WTC11 (cell line): ENCODE data around the gene CBLB. TPM values are rescaled to one million over a fixed set of nuclear protein-coding genes. Genes with fewer than 3 reads are reported as not detected.

Experiments
- ATAC-seq: fragments of 200-7000 bp; cut with Tn5 transposase; 2 replicates; pipeline ENCODE4 v1.10.0; 2021; ENCODE audit warnings: mild to moderate bottlenecking, moderate library complexity
- CTCF ChIA-PET: fragments of 300-600 bp; sonication (Branson Sonifier 250); formaldehyde crosslinking; loops from one replicate; lab custom pipeline; 2021; ENCODE audit warnings: antibody characterized with exemption; lab: Charles Lee
- POLR2A ChIA-PET: fragments of 350-600 bp; sonication (Branson Sonifier 250); formaldehyde crosslinking; loops from one replicate; lab custom pipeline; 2021; ENCODE audit warnings: antibody characterized with exemption; lab: Charles Lee
- DNase-seq: peaks from one replicate; pipeline ENCODE4 v3.0.0; 2021; ENCODE audit warnings: low spot score
- H3K27ac Mint-ChIP-seq: 2 replicates; pipeline ENCODE4 v1.8.0; 2021; ENCODE audit warnings: mixed read lengths
- H3K27me3 Mint-ChIP-seq: 2 replicates; pipeline ENCODE4 v1.8.0; 2021; ENCODE audit warnings: low read depth, mild to moderate bottlenecking, moderate library complexity, mixed read lengths
- H3K36me3 Mint-ChIP-seq: 2 replicates; pipeline ENCODE4 v1.8.0; 2021; ENCODE audit warnings: mixed read lengths
- H3K4me1 Mint-ChIP-seq: 2 replicates; pipeline ENCODE4 v1.8.0; 2022; ENCODE audit warnings: mixed read lengths
- H3K4me3 Mint-ChIP-seq: 2 replicates; pipeline ENCODE4 v1.8.0; 2021; ENCODE audit warnings: mild to moderate bottlenecking, moderate library complexity, mixed read lengths
- H3K9me3 Mint-ChIP-seq: 2 replicates; pipeline ENCODE4 v1.8.0; 2021; ENCODE audit warnings: mixed read lengths
- AFF4 ChIP-seq: sonication (generic); formaldehyde crosslinking; IDR thresholded peaks from 2 replicates; pipeline ENCODE4 v1.8.1; 2023; ENCODE audit warnings: mild to moderate bottlenecking, missing genetic modification reagents, borderline replicate concordance
- AR ChIP-seq: fragments of 250-450 bp; sonication (Bioruptor Pico); IDR thresholded peaks from 2 replicates; pipeline ENCODE4 v1.9.0; 2021; ENCODE audit warnings: mild to moderate bottlenecking
- CBFB ChIP-seq: sonication (generic); formaldehyde crosslinking; IDR thresholded peaks from 2 replicates; pipeline ENCODE4 v1.8.1; 2022; ENCODE audit warnings: mild to moderate bottlenecking, low read depth, missing genetic modification reagents
- CDX4 ChIP-seq: fragments of 250-450 bp; sonication (Bioruptor Pico); IDR thresholded peaks from 2 replicates; pipeline ENCODE4 v1.9.0; 2021; ENCODE audit warnings: moderate library complexity, mild to moderate bottlenecking, inconsistent platforms, borderline replicate concordance
- E2F1 ChIP-seq: sonication (generic); formaldehyde crosslinking; IDR thresholded peaks from 2 replicates; pipeline ENCODE4 v1.8.0; 2022; ENCODE audit warnings: mild to moderate bottlenecking, missing genetic modification reagents
- E2F4 ChIP-seq: sonication (generic); formaldehyde crosslinking; IDR thresholded peaks from 2 replicates; pipeline ENCODE4 v1.8.1; 2022; ENCODE audit warnings: low read depth, mild to moderate bottlenecking, moderate library complexity, missing genetic modification reagents, borderline replicate concordance
- E2F5 ChIP-seq: sonication (generic); formaldehyde crosslinking; IDR thresholded peaks from 2 replicates; pipeline ENCODE4 v1.8.1; 2022; ENCODE audit warnings: mild to moderate bottlenecking, moderate library complexity, missing genetic modification reagents
- ELF4 ChIP-seq: sonication (generic); formaldehyde crosslinking; IDR thresholded peaks from 2 replicates; pipeline ENCODE4 v1.8.1; 2022; ENCODE audit warnings: low read depth, mild to moderate bottlenecking, moderate library complexity, missing genetic modification reagents
- EMX1 ChIP-seq: fragments of 250-450 bp; sonication (Bioruptor Pico); IDR thresholded peaks from 2 replicates; pipeline ENCODE4 v1.8.0; 2021; ENCODE audit warnings: mild to moderate bottlenecking
- ETV6 ChIP-seq: sonication (generic); formaldehyde crosslinking; IDR thresholded peaks from 2 replicates; pipeline ENCODE4 v1.8.1; 2022; ENCODE audit warnings: mild to moderate bottlenecking, missing genetic modification reagents
- FOXK1 ChIP-seq: sonication (generic); formaldehyde crosslinking; IDR thresholded peaks from 2 replicates; pipeline ENCODE4 v1.8.0; 2022; ENCODE audit warnings: mild to moderate bottlenecking, moderate library complexity, missing genetic modification reagents
- GRHL2 ChIP-seq: fragments of 250-450 bp; sonication (Bioruptor Pico); IDR thresholded peaks from 2 replicates; pipeline ENCODE4 v1.8.0; 2022; ENCODE audit warnings: mild to moderate bottlenecking, moderate library complexity; ENCODE audit not compliant: insufficient replicate concordance, severe bottlenecking
- GTF2I ChIP-seq: fragments of 250-450 bp; sonication (Bioruptor Pico); conservative IDR thresholded peaks from 2 replicates; pipeline ENCODE4 v1.4.0; 2021; ENCODE audit warnings: mild to moderate bottlenecking
- HMGA2 ChIP-seq: fragments of 250-450 bp; sonication (Bioruptor Pico); IDR thresholded peaks from 2 replicates; pipeline ENCODE4 v1.4.0; 2021; ENCODE audit warnings: mild to moderate bottlenecking, moderate library complexity
- IRF2 ChIP-seq: sonication (generic); formaldehyde crosslinking; IDR thresholded peaks from 2 replicates; pipeline ENCODE4 v1.8.0; 2022; ENCODE audit warnings: low read depth, missing genetic modification reagents, borderline replicate concordance
- JAZF1 ChIP-seq: fragments of 250-450 bp; sonication (Bioruptor Pico); IDR thresholded peaks from 2 replicates; pipeline ENCODE4 v1.9.0; 2021; ENCODE audit warnings: moderate library complexity, mild to moderate bottlenecking, inconsistent platforms
- NFATC4 ChIP-seq: fragments of 250-450 bp; sonication (Bioruptor Pico); IDR thresholded peaks from 2 replicates; pipeline ENCODE4 v1.9.0; 2021; ENCODE audit warnings: mild to moderate bottlenecking
- NFE2L1 ChIP-seq: sonication (generic); formaldehyde crosslinking; IDR thresholded peaks from 2 replicates; pipeline ENCODE4 v1.8.1; 2023; ENCODE audit warnings: missing genetic modification reagents
- NFYB ChIP-seq: sonication (generic); formaldehyde crosslinking; conservative IDR thresholded peaks from 2 replicates; pipeline ENCODE4 v1.8.0; 2022; ENCODE audit warnings: low read depth, missing genetic modification reagents
- NR3C1 ChIP-seq: sonication (generic); formaldehyde crosslinking; conservative IDR thresholded peaks from 2 replicates; pipeline ENCODE4 v1.8.1; 2023; ENCODE audit warnings: low read depth, mild to moderate bottlenecking, missing genetic modification reagents
- OVOL2 ChIP-seq: fragments of 250-450 bp; sonication (Bioruptor Pico); IDR thresholded peaks from 2 replicates; pipeline ENCODE4 v1.9.0; 2021; ENCODE audit warnings: mild to moderate bottlenecking, borderline replicate concordance
- PRRX2 ChIP-seq: fragments of 250-450 bp; sonication (Bioruptor Pico); IDR thresholded peaks from 2 replicates; pipeline ENCODE4 v1.8.0; 2021; ENCODE audit warnings: mild to moderate bottlenecking
- SMAD4 ChIP-seq: sonication (generic); formaldehyde crosslinking; IDR thresholded peaks from 2 replicates; pipeline ENCODE4 v1.8.0; 2022; ENCODE audit warnings: mild to moderate bottlenecking, missing genetic modification reagents
- SP1 ChIP-seq: sonication (generic); formaldehyde crosslinking; conservative IDR thresholded peaks from 2 replicates; pipeline ENCODE4 v1.8.1; 2022; ENCODE audit warnings: missing genetic modification reagents
- USF2 ChIP-seq: sonication (generic); formaldehyde crosslinking; IDR thresholded peaks from 2 replicates; pipeline ENCODE4 v1.8.1; 2023; ENCODE audit warnings: mild to moderate bottlenecking, missing genetic modification reagents, moderate library complexity
- ZNF416 ChIP-seq: fragments of 250-450 bp; sonication (Bioruptor Pico); IDR thresholded peaks from 2 replicates; pipeline ENCODE4 v1.9.0; 2021; ENCODE audit warnings: mild to moderate bottlenecking, inconsistent platforms
- total RNA-seq: library from RNA; stranded (reverse); gene quantifications from 3 replicates; pipeline ENCODE4 v1.2.3, GENCODE V29; 2021

The CBLB gene
- total RNA-seq, 1 experiment from 2014 or later: 19.8 TPM

GRCh38 chr3:105805404-105805803 is 63.4 kb downstream of the CBLB start:
- H3K36me3 Mint-ChIP-seq: no peaks in the 10 kb centered on the region
- no peak overlapping the region for H3K4me3 Mint-ChIP-seq
- TF ChIP-seq NFE2L1 (CRISPR knock-in tag): no peak
- no peak for TF ChIP-seq EMX1
- TF ChIP-seq E2F5 (CRISPR knock-in tag): no peak
- no peak for TF ChIP-seq CBFB (CRISPR knock-in tag)
- TF ChIP-seq AFF4: no peak
- TF ChIP-seq ETV6 (CRISPR knock-in tag): no peak
- no peak for TF ChIP-seq CDX4 (CRISPR knock-in tag)
- no peak for TF ChIP-seq NFATC4
- TF ChIP-seq ELF4 (CRISPR knock-in tag): no peak
- no peak for TF ChIP-seq HMGA2
- no peak for TF ChIP-seq E2F1 (CRISPR knock-in tag)
- no peak for TF ChIP-seq NFYB
- TF ChIP-seq SMAD4 (CRISPR knock-in tag): no peak
- no peak for TF ChIP-seq GRHL2 (CRISPR knock-in tag)
- no peak for TF ChIP-seq PRRX2 (CRISPR knock-in tag)
- TF ChIP-seq NR3C1 (CRISPR knock-in tag): no peak
- ATAC-seq (no peak), DNase-seq (no peak)
- CTCF ChIA-PET: no interaction called here
- POLR2A ChIA-PET: no interaction called here
- H3K27ac Mint-ChIP-seq: no peak overlapping the region
- no peaks in the 10 kb centered on the region for H3K9me3 Mint-ChIP-seq
- H3K27me3 Mint-ChIP-seq: no peaks in the 10 kb centered on the region
- peaks cover 31% of the 10 kb centered on the region for H3K4me1 Mint-ChIP-seq

GRCh38 chr3:105802118-105802706 is 66.6 kb downstream of the CBLB start:
- Mint-ChIP-seq H3K27me3 (no peaks in the 10 kb centered on the region), H3K9me3 (no peaks in the 10 kb centered on the region), H3K36me3 (no peaks in the 10 kb centered on the region), H3K27ac (peak overlapping the region; percentile 88), H3K4me3 (no peak overlapping the region), H3K4me1 (peaks cover 51% of the 10 kb centered on the region)
- ChIA-PET CTCF (no interaction called here), POLR2A (interaction anchor here (0.5 kb wide), 1 partner anchor 938 kb away, joined by 3 read pairs; no protein-coding TSS in a partner anchor)
- no peak for DNase-seq
- no peak for ATAC-seq
- TF ChIP-seq JAZF1 (no peak), GTF2I (CRISPR knock-in tag) (no peak), FOXK1 (CRISPR knock-in tag) (no peak), E2F4 (CRISPR knock-in tag) (no peak), USF2 (CRISPR knock-in tag) (no peak), ZNF416 (no peak), SP1 (CRISPR knock-in tag) (no peak), AR (CRISPR knock-in tag) (no peak), IRF2 (no peak), OVOL2 (CRISPR knock-in tag) (no peak), NFYB (no peak)
